Occipital lobe (tissue), 2 donors: ENCODE results near the gene KLF18. TPM values are rescaled to one million over a fixed set of nuclear protein-coding genes. Genes with fewer than 3 reads are reported as not detected.
"Not testable (repeated sequence)": the region's sequence is repeated elsewhere in the genome, so short reads cannot be mapped to it uniquely, and the experiment has no call there.

Experiments used
- DNase-seq: peaks from one replicate; lab custom pipeline; 2025; lab: John Stamatoyannopoulos, UW
- total RNA-seq: library from RNA; depleted of rRNA; stranded (reverse); fragments of >200 nt; gene quantifications from one replicate; pipeline ENCODE4 v1.2.3, GENCODE V29; 2014

KLF18 gene
- total RNA-seq, result not detected

- no peak for DNase-seq
Observed at GRCh38 chr1:44141531-44141930, at the start of gene KLF18. KLF18 (minus strand) TSS chr1:44141631; CDS start chr1:44141631, 0 bp downstream.

- no peak for DNase-seq
Observed at GRCh38 chr1:44174630-44175029, 33.2 kb upstream of the KLF18 start.

- DNase-seq, result no peak
Observed at GRCh38 chr1:44170281-44170823, 28.9 kb upstream of the KLF18 start.

GRCh38 chr1:44168520-44169098 is 27.2 kb upstream of the KLF18 start:
- DNase-seq, result no peak

GRCh38 chr1:44161546-44161945 is 20.1 kb upstream of the KLF18 start:
- no peak for DNase-seq

GRCh38 chr1:44158871-44159270 is 17.4 kb upstream of the KLF18 start:
- no peak for DNase-seq

- DNase-seq, result no peak
Observed at GRCh38 chr1:44157903-44158302, 16.5 kb upstream of the KLF18 start.

GRCh38 chr1:44154049-44154448 is 12.6 kb upstream of the KLF18 start:
- DNase-seq, result no peak

- no peak for DNase-seq
Observed at GRCh38 chr1:44152692-44153091, 11.3 kb upstream of the KLF18 start.

- no peak for DNase-seq
Observed at GRCh38 chr1:44151808-44152207, 10.4 kb upstream of the KLF18 start.

- no peak for DNase-seq
Observed at GRCh38 chr1:44151332-44151731, 9.9 kb upstream of the KLF18 start.

GRCh38 chr1:44147582-44147981 is 6.2 kb upstream of the KLF18 start:
- no peak for DNase-seq

GRCh38 chr1:44146536-44147361 is 5.3 kb upstream of the KLF18 start:
- DNase-seq, result no peak

- no peak for DNase-seq
Observed at GRCh38 chr1:44144962-44145756, 3.7 kb upstream of the KLF18 start.

GRCh38 chr1:44139565-44139964 is 1.9 kb downstream of the KLF18 start:
- not testable (repeated sequence) for DNase-seq

- DNase-seq, result no peak
Observed at GRCh38 chr1:44138239-44138638, 3.2 kb downstream of the KLF18 start.

GRCh38 chr1:44135886-44136285 is 5.5 kb downstream of the KLF18 start:
- no peak for DNase-seq

- no peak for DNase-seq
Observed at GRCh38 chr1:44134071-44134920, 7.1 kb downstream of the KLF18 start.

GRCh38 chr1:44131411-44131810 is 10.0 kb downstream of the KLF18 start:
- no peak for DNase-seq

- no peak for DNase-seq
Observed at GRCh38 chr1:44129616-44130500, 11.6 kb downstream of the KLF18 start.
